Activated naive CD8-positive, alpha-beta T cell treated with anti-CD3 and anti-CD28 coated beads, Interleukin-2, amount 50 U/mL, for 16 hours (primary cell): ENCODE measurements around the gene BIRC3.
"Not testable (repeated sequence)": the region's sequence is repeated elsewhere in the genome, so short reads cannot be mapped to it uniquely, and the experiment has no call there.

Source experiments
- DNase-seq: peaks from one replicate; pipeline ENCODE4 v3.0.0-alpha.2; 2020; ENCODE audit warnings: low read depth, low spot score

BIRC3 gene

DNA sequence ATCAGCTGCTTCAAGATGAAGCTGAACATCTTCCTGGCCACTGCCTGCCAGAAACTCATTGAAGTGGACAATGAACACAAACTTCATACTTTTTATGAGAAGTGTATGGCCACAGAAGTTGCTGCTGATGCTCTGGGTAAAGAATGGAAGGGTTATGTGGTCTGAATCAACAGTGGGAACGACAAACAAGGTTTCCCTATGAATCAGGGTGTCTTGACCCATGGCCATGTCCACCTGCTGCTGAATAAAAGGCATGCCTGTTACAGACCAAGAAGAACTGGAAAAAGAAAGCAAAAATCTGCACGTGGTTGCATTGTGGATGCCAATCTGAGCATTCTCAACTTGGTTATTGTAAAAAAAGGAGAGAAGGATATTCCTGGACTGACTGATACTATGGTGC lies 22.2 kb upstream of the BIRC3 start:
- DNase-seq: no peak

GRCh38 chr11:102296757-102297156 lies 20.5 kb upstream of the BIRC3 start:
- DNase-seq: not testable (repeated sequence)

- DNase-seq: not testable (repeated sequence)
Observed at GRCh38 chr11:102300837-102301236, 16.4 kb upstream of the BIRC3 start.

DNA sequence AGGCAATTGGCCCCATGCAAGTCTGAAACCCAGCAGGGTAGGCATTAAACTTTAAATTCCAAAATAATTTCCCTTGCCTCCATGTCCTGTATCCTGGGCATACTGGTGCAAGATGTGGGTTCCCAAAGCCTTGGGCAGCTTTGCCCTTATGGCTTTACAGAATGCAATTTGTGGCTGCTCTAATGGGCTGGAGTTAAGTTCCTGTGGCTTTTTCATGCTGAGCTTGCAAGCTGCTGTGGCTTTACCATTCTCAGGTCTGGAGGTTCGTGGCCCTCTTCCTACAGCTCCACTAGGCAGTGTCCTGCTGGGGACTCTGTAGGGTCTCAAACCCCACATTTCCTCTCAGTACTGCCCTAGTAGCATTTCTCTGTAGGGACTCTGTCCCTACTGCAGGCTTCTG lies 15.0 kb upstream of the BIRC3 start:
- no peak for DNase-seq

DNA sequence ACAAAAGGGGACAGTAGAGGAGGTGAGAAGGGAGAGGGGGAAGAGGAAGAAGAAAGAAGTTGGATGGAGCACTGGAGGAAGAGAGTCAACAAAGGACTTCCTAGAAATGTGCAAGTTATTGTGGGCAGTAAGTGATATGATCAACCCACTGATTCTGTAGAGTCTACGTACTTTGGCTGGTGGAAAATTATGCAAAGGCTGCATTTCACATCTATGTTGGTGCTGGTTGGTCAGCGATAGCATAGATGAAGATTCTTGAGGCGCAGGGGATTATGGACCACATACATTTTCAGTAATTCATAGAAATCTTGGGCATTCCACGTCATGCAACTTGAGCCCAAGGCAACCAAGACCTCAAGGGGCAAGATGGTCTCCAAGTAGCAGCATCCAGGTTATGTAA lies 12.6 kb upstream of the BIRC3 start:
- DNase-seq: no peak

DNA sequence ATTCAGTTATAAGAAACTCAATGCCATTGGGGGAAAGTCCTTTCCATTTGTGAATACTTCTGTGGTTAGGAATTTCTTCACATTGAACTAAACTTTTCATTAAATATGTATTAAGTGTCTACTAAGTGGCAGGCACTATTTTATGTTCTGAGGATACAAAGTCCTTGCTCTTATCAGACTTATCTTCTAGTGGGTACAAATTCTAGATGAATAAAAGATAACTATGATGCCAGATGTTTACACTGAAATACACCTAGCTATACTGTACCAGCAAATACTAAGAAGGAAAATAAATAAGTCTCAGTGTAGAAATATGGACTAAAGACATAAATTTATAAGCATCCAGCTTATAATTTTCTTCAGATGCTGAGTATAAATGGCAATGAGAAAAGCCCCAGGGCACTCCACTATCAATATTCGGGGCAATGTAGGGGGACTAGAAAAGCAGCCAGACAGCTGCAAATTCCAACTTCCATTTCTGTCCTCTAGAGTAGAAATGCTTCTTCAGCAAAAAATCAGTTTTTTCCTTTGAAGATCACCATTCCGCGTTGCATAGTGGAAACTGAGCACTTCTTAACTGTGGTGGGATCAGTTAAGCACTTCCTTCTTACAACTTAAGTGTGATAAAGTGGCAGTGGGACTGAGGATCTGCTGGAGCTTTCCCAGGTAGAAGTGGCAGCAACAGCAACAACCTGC lies 11.8 kb upstream of the BIRC3 start:
- no peak for DNase-seq

GRCh38 chr11:102306048-102306597 lies 11.2 kb upstream of the BIRC3 start:
- DNase-seq: no peak

- no peak for DNase-seq
Observed at GRCh38 chr11:102306817-102307726, 10.2 kb upstream of the BIRC3 start.

- DNase-seq: no peak
Observed at GRCh38 chr11:102307727-102308038, 9.6 kb upstream of the BIRC3 start.

- DNase-seq: no peak
Observed at GRCh38 chr11:102309621-102310541, 7.4 kb upstream of the BIRC3 start.

GRCh38 chr11:102312667-102313066 lies 4.6 kb upstream of the BIRC3 start:
- no peak for DNase-seq

DNA sequence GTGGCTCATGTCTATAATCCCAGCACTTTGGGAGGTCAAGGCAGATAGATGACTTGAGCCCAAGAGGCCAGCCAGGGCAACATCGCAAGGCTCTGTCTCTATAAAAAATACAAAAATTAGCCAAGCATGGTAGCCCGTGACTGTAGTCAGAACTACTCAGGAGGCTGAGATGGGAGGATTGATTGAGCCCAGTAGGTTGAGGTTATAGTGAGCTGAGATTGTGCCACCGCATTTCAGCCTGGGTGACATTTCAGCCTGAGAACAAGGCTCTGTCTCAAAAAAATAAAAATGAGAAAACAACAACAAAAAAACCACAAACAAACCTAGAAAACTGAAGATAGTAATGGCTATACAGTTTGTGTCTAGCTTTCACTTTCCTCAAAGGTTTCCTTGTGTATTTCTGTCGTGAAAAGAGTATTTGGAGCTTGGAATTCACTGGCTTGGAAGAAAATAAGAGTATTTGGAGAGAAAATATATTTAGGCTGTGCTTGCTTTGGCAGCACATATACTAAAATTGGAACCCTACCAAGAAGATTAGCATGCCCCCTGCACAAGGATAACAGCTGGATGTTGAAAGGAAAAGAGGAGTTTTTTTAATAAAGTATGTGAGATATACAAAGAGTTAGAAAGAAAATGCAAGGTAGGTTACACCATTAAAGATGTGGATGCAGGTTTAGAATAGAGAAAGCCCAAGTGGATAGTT lies 3.9 kb upstream of the BIRC3 start:
- no peak for DNase-seq

- DNase-seq: no peak
Observed at GRCh38 chr11:102314784-102315183, 2.5 kb upstream of the BIRC3 start.

GRCh38 chr11:102316346-102316904 lies 859 bp upstream of the BIRC3 start:
- DNase-seq: no peak

DNA sequence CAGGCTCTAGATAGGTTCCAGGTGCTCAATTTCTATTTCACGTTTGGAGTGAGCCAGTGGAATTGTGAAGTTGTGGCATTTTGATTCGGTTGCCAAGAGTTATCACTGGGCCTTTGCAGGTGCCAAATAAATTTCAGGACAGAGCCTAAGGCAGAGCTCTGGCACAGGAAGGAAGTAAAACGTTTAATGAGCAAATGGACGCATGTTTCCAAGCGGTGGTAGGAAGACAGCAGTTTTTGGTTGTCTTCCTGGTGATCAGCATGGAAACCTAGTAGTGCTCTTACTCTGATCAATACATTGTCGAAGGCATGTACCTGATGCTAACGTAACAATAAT lies 452 bp downstream of the BIRC3 start:
- DNase-seq: no peak

DNA sequence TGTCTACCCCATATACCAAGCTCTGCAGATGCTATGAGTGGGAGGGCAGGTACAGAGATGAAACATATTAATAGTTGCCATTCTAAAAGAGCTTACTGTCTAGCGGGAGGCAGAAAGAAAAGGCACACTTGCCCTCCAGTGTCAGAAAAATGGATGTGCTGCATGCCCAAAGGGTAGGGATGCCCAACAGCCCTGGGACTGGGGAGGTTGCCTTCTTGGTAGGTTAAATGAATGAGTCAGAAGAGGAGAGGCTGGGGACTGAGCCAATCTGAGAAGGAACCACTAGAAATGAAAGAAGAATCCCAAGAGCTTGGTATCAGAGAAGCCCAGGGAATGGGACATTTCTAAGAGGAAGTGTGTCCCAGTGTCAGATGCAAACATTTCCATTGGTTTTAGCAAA lies 1.2 kb downstream of the BIRC3 start:
- no peak for DNase-seq

GRCh38 chr11:102319544-102319943 lies 2.3 kb downstream of the BIRC3 start:
- no peak for DNase-seq

GRCh38 chr11:102320188-102320587 lies 2.9 kb downstream of the BIRC3 start:
- DNase-seq: no peak

DNA sequence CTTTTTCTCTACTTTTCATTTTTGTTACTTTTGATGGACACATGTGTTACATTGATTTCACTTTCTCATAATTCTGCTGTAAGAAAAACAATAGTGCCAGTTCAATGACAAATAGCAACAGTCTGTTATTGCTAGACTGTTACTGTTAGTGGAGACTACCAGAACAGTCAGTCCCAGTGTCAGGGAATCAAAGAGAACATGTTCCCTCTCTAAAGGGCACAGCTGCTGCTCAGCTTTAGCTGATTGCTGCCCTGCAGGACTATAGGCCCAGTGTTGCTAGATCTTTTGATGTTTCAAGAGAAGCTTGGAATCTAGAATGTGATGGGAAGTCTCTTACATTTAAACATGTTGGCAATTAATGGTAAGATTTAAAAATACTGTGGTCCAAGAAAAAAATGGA lies 3.4 kb downstream of the BIRC3 start:
- DNase-seq: no peak

DNA sequence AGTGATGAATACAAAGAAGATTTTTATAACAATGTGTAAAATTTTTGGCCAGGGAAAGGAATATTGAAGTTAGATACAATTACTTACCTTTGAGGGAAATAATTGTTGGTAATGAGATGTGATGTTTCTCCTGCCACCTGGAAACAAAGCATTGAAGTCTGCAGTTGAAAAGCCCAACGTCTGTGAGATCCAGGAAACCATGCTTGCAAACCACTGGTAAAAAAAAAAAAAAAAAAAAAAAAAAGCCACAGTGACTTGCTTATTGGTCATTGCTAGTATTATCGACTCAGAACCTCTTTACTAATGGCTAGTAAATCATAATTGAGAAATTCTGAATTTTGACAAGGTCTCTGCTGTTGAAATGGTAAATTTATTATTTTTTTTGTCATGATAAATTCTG lies 5.3 kb downstream of the BIRC3 start:
- DNase-seq: no peak
